GM21737 (cell line): ENCODE results near the gene CCSER2.
"Not testable (repeated sequence)": the region's sequence is repeated elsewhere in the genome, so short reads cannot be mapped to it uniquely, and the experiment has no call there.

Source experiments
- ATAC-seq: cut with Tn5 transposase; IDR thresholded peaks from one replicate; pipeline ENCODE4 v1.9.1; 2021; ENCODE audit warnings: mild to moderate bottlenecking, moderate library complexity; ENCODE audit not compliant: unreplicated experiment

The CCSER2 gene

DNA sequence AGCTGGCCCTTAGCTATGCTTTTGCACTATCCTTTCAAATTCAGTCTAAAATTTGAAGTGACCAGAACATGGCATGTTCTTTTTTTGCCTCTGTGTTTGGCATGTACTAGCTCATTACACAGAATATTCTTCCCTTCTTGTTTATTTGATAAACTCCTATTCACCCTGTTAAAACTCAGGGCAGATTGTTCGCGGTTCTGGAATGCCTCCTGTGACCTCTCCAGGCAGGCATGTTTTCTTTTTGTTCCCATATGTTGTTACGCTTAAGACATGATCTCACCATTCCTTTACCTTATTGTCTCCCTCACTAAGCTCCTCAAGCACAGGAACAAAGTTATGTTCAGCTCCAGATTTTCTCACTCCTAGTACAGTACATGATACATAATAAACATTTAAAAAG is 181.7 kb downstream of the CCSER2 start:
- ATAC-seq: no peak

GRCh38 chr10:84511106-84511505 is 182.7 kb downstream of the CCSER2 start:
- ATAC-seq: no peak

GRCh38 chr10:84511709-84512285 is 183.4 kb downstream of the CCSER2 start:
- ATAC-seq: no peak

DNA sequence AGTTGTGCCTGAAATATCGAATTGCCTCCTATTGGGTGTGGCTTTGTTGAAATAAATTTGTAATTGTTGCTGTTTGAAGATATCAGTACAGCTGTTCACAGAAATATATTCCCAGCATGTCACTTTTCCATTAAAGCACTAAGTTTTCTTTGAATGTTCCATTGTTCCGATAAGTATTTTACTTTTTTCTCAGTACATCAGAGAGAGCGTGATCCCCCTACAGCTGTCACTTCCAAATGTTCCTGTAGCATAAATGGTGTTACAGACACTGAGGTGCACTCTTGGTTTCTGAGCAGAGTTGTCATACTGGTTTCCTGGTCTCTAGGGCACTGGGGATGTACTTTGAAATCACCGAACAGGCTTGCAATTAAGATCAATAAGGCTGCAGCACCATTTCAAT is 189.2 kb downstream of the CCSER2 start:
- no peak for ATAC-seq

DNA sequence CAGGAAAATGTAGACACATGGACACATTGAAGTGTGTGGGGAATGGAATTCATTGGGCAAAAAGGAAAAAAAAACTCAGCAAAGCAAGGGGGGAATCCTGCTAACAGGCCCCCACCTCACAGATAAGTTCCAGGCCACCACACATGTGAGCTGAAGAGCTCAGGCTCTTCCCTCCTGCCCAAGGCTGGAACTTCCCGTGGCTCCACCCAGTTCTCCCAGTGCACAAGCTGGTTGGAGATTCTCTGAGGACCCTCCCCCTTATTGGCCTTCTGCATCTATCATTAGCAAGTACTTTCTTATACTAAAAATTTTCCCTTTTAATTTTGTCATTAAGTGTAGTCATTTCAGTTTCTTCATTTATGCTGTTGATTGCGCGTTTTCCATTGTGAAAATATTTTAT is 190.8 kb downstream of the CCSER2 start:
- ATAC-seq: no peak

GRCh38 chr10:84521013-84521412 is 192.6 kb downstream of the CCSER2 start:
- ATAC-seq: no peak

DNA sequence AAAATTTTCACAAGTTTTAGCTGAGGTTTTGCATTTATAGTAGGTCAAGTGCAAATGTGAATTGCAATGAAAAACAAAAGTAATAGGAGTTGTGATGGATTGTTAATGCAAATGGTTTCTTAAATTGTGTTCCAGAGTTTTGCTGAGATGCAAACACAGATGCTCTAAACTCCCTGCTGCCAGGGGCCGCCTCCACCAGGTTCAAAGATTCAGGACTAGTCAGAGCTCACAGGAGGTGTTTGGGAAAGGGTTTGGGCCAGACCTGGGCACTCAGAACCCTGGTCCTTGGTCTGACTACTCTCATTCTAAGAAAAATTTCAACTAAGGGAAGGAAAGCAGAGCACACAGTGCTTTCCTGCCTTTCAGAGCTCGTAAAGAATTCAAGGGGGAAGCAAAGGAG is 193.1 kb downstream of the CCSER2 start:
- ATAC-seq: no peak

DNA sequence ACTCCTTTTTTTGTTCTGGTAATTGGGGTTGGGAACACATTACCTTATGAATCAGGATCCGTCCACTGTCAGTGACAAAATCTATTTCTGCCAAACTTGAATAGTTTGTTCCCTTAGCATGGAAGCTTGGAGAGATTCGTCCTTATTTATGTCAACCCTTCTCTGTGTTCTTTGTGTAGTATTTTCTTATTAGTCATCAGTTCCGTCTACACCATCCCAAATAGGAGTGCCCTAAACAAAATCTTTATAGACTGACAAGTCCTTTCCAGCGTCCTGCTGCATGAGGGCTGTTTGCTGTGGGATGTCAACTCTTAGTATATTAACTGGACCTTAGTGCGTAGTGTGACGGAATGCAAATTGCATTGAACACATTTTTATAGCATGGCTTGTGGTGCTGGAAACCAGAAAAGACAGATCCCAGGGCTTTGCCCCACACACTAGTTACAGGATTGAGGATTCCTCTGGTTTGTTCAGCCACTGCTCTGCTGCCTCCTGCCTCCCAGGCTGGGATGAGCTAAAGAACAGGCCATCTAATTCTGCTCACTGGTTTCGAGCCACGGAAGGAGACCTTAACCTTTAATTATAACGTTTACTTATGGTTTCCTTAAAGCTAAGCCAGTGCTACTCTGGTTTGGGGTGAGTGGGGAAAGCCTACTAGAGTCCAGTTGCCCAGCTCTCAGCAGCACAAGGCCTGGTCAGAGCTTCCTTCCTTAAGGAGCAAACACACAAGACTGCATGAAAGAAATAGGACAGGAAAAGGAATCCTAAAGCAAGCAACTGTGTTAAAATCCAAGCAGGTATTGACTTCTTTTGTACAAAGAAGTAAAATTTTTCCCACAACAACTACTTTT is 194.4 kb downstream of the CCSER2 start:
- ATAC-seq: no peak

GRCh38 chr10:84523526-84523925 is 195.1 kb downstream of the CCSER2 start:
- ATAC-seq: no peak

GRCh38 chr10:84524435-84524834 is 196.0 kb downstream of the CCSER2 start:
- no peak for ATAC-seq

GRCh38 chr10:84525120-84525806 is 196.9 kb downstream of the CCSER2 start:
- ATAC-seq: no peak

DNA sequence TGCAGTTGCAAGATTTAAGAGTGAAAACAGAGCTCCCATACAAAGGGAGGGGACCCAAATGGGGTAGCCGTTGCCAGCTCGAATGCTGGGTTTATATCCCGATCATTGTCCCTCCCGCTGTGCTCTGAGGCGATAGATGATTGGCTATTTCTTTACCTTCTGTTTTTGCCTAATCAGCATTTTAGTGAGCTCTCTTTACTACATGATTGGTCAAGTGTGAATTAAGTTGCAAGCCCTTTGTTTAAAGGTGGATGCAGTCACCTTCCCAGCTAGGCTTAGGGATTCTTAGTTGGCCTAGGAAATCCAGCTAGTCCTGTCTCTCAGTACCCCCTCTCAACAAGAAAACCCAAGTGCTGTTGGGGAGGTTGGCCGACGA is 197.4 kb downstream of the CCSER2 start:
- ATAC-seq: not testable (repeated sequence)

GRCh38 chr10:84527386-84527785 is 199.0 kb downstream of the CCSER2 start:
- ATAC-seq: not testable (repeated sequence)

GRCh38 chr10:84528526-84528925 is 200.1 kb downstream of the CCSER2 start:
- not testable (repeated sequence) for ATAC-seq

DNA sequence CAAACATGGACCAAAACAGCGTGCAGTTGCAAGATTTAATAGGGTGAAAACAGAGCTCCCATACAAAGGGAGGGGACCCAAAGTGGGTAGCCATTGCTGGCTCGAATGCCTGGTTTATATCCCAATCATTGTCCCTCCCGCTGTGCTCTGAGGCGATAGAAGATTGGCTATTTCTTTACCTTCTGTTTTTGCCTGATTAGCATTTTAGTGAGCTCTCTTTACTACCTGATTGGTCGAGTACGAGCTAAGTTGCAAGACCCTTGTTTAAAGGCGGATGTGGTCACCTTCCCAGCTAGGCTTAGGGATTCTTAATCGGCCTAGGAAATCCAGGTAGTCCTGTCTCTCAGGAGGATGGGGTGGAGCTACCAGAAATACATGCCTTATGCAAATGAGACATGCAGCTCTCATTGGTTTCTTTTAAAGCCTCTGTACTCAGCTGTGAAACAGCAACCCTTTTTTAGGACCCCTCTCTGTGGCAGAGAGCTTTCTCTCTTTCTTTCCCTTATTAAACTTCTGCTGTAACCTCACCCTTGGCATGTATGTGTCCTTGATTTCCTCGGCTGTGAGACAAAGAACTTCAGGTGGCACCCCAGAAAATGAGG is 202.4 kb downstream of the CCSER2 start:
- no peak for ATAC-seq

DNA sequence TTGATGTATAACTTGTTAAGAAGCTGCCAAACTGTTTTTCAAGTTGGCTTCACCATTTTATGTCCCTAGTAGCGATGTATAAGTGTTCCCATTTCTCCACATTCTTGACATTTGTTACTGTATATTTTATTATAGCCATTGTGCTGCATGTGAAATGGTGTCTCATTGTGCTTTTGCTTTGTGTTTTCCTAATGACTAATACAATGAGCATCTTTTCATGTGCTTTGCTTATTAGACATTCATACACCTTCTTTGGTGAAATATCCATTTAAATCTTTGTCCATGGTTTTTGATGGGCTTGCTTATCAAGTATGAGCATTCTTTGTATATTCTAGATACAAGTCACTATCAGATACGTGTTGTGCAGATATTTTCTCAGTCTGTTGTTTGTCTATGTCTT is 203.0 kb downstream of the CCSER2 start:
- no peak for ATAC-seq

- no peak for ATAC-seq
Observed at GRCh38 chr10:84534168-84534567, 205.8 kb downstream of the CCSER2 start.

GRCh38 chr10:84537447-84537931 is 209.1 kb downstream of the CCSER2 start:
- peak; percentile 83 for ATAC-seq

- no peak for ATAC-seq
Observed at GRCh38 chr10:84538036-84538435, 209.6 kb downstream of the CCSER2 start.

GRCh38 chr10:84539216-84539615 is 210.8 kb downstream of the CCSER2 start:
- ATAC-seq: no peak

DNA sequence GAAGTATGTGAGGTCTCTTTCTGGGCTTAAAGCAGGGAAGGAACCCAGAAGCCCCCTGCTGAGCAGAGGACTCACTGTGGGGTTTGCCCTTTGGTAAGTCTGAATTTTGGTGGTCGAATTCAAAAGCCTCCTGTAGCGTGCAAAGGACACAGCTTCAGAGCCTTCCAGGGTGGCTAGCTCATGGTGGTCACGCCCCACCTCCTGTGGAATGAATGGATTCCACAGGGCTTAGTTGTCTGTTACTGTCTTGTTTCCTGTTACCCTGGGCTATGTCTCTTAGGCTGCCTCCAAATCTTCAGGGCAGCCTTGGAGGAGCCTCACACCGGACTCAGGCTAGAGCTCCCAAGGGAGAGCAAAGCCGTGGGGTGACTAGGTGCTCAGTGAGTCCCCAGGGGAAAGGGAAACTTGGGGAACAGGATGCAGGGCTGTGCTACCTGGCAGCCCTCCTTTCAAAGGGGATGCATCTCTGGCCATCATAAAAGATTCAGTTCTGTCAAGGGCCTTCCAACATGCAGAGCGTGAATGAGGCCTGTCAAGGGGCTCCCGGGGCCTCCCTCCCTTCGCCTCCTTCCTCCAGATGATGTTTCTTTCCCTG is 211.7 kb downstream of the CCSER2 start:
- ATAC-seq: peak; percentile 7
